HepG2 (cell line): ENCODE measurements around the gene DLG2.
"Not testable (repeated sequence)": the region's sequence is repeated elsewhere in the genome, so short reads cannot be mapped to it uniquely, and the experiment has no call there.

Experiments used
- BRCA1 ChIP-seq: sonication (generic); formaldehyde crosslinking; IDR thresholded peaks from 2 replicates; pipeline ENCODE4 v1.4.0; 2020; ENCODE audit warnings: missing genetic modification reagents
- NPAS2 ChIP-seq: sonication (generic); formaldehyde crosslinking; IDR thresholded peaks from 2 replicates; pipeline ENCODE4 v1.8.0; 2022; ENCODE audit warnings: mild to moderate bottlenecking, missing genetic modification reagents, borderline replicate concordance
- POLR2AphosphoS5 ChIP-seq: IDR thresholded peaks from 2 replicates; pipeline ENCODE4 v1.6.1; 2012; ENCODE audit warnings: low read depth, low read length
- REPIN1 ChIP-seq: sonication (generic); formaldehyde crosslinking; IDR thresholded peaks from 2 replicates; pipeline ENCODE4 v1.8.0; 2022; ENCODE audit warnings: missing genetic modification reagents, low read depth, mild to moderate bottlenecking, borderline replicate concordance
- REXO4 ChIP-seq: sonication (generic); formaldehyde crosslinking; IDR thresholded peaks from 2 replicates; pipeline ENCODE4 v1.8.0; 2022; ENCODE audit warnings: missing genetic modification reagents, mild to moderate bottlenecking, borderline replicate concordance
- ZFX ChIP-seq: sonication (generic); formaldehyde crosslinking; IDR thresholded peaks from 2 replicates; pipeline ENCODE4 v1.4.0; 2020; ENCODE audit warnings: mild to moderate bottlenecking, low read depth, missing genetic modification reagents, moderate library complexity
- ZMYM3 ChIP-seq: sonication (generic); formaldehyde crosslinking; IDR thresholded peaks from 2 replicates; pipeline ENCODE4 v1.5.1; 2020; ENCODE audit warnings: mild to moderate bottlenecking, missing genetic modification reagents
- ZNF777 ChIP-seq: sonication (generic); formaldehyde crosslinking; IDR thresholded peaks from 2 replicates; pipeline ENCODE4 v1.4.0; 2020; ENCODE audit warnings: missing genetic modification reagents
- TF ChIP-seq, protein P1 (sequence below): sonication (generic); formaldehyde crosslinking; IDR thresholded peaks from 2 replicates; pipeline ENCODE4 v1.5.0; 2020; ENCODE audit warnings: mild to moderate bottlenecking, missing genetic modification reagents, moderate library complexity
- TF ChIP-seq, protein P2 (sequence below): fragments of 450-650 bp; IDR thresholded peaks from 2 replicates; pipeline ENCODE4 v1.6.1; 2017; ENCODE audit warnings: mild to moderate bottlenecking

DNA sequence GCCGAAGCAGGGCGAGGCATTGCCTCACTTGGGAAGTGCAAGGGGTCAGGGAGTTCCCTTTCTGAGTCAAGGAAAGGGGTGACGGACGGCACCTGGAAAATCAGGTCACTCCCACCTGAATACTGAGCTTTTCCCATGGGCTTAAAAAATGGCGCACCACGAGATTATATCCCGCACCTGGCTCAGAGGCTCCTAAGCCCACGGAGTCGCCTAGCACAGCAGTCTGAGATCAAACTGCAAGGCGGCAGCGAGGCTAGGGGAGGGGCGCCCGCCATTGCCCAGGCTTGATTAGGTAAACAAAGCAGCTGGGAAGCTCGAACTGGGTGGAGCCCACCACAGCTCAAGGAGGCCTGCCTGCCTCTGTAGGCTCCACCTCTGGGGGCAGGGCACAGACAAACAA, 2039.3 kb downstream of the DLG2 start:
- TF ChIP-seq, protein P1, sequence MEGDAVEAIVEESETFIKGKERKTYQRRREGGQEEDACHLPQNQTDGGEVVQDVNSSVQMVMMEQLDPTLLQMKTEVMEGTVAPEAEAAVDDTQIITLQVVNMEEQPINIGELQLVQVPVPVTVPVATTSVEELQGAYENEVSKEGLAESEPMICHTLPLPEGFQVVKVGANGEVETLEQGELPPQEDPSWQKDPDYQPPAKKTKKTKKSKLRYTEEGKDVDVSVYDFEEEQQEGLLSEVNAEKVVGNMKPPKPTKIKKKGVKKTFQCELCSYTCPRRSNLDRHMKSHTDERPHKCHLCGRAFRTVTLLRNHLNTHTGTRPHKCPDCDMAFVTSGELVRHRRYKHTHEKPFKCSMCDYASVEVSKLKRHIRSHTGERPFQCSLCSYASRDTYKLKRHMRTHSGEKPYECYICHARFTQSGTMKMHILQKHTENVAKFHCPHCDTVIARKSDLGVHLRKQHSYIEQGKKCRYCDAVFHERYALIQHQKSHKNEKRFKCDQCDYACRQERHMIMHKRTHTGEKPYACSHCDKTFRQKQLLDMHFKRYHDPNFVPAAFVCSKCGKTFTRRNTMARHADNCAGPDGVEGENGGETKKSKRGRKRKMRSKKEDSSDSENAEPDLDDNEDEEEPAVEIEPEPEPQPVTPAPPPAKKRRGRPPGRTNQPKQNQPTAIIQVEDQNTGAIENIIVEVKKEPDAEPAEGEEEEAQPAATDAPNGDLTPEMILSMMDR (CRISPR knock-in tag), result not testable (repeated sequence)
- not testable (repeated sequence) for TF ChIP-seq POLR2AphosphoS5; BRCA1 (CRISPR knock-in tag); ZNF777 (CRISPR knock-in tag); NPAS2 (CRISPR knock-in tag); ZFX (CRISPR knock-in tag); REXO4 (CRISPR knock-in tag); ZMYM3 (CRISPR knock-in tag); REPIN1 (CRISPR knock-in tag)
- TF ChIP-seq, protein P2, sequence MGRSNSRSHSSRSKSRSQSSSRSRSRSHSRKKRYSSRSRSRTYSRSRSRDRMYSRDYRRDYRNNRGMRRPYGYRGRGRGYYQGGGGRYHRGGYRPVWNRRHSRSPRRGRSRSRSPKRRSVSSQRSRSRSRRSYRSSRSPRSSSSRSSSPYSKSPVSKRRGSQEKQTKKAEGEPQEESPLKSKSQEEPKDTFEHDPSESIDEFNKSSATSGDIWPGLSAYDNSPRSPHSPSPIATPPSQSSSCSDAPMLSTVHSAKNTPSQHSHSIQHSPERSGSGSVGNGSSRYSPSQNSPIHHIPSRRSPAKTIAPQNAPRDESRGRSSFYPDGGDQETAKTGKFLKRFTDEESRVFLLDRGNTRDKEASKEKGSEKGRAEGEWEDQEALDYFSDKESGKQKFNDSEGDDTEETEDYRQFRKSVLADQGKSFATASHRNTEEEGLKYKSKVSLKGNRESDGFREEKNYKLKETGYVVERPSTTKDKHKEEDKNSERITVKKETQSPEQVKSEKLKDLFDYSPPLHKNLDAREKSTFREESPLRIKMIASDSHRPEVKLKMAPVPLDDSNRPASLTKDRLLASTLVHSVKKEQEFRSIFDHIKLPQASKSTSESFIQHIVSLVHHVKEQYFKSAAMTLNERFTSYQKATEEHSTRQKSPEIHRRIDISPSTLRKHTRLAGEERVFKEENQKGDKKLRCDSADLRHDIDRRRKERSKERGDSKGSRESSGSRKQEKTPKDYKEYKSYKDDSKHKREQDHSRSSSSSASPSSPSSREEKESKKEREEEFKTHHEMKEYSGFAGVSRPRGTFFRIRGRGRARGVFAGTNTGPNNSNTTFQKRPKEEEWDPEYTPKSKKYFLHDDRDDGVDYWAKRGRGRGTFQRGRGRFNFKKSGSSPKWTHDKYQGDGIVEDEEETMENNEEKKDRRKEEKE, result not testable (repeated sequence)
